Neuronal stem cell (in vitro differentiated cells): ENCODE data around the gene MBD3L2.
A peak's percentile ranks its signal among the peaks of the same experiment; 100 is the strongest.

ENCODE experiments used
- DNase-seq: peaks from one replicate; pipeline ENCODE4 v3.0.0-alpha.2; 2013; ENCODE audit warnings: low spot score
- H2AFZ ChIP-seq: one replicate; pipeline ENCODE4 v1.6.1; 2013; ENCODE audit warnings: mild to moderate bottlenecking, low read length, inconsistent platforms
- H2AK5ac ChIP-seq: 2 replicates; pipeline ENCODE4 v1.6.1; 2013; ENCODE audit warnings: low read depth, mild to moderate bottlenecking, inconsistent platforms, low read length, moderate library complexity, mixed read lengths
- H2BK120ac ChIP-seq: 2 replicates; pipeline ENCODE4 v1.6.1; 2013; ENCODE audit warnings: low read depth, mild to moderate bottlenecking, inconsistent platforms, low read length, moderate library complexity, mixed read lengths
- H2BK12ac ChIP-seq: one replicate; pipeline ENCODE4 v1.6.1; 2013; ENCODE audit warnings: low read length, inconsistent platforms
- H2BK15ac ChIP-seq: 2 replicates; pipeline ENCODE4 v1.6.1; 2013; ENCODE audit warnings: mild to moderate bottlenecking, low read length, inconsistent platforms, mixed read lengths
- H2BK5ac ChIP-seq: one replicate; pipeline ENCODE4 v1.6.1; 2013; ENCODE audit warnings: inconsistent platforms, mild to moderate bottlenecking, low read length, moderate library complexity
- H3K14ac ChIP-seq: one replicate; pipeline ENCODE4 v1.6.1; 2013; ENCODE audit warnings: low read length, inconsistent platforms
- H3K18ac ChIP-seq: 2 replicates; pipeline ENCODE4 v1.6.1; 2013; ENCODE audit warnings: low read length, inconsistent platforms
- H3K23ac ChIP-seq: 2 replicates; pipeline ENCODE4 v1.6.1; 2013; ENCODE audit warnings: low read depth, mild to moderate bottlenecking, mixed read lengths, low read length, inconsistent platforms; ENCODE audit not compliant: poor library complexity
- H3K27ac ChIP-seq: replicated peaks from 3 replicates; pipeline ENCODE4 v1.5.1; 2013; ENCODE audit warnings: low read length, inconsistent platforms
- H3K27me3 ChIP-seq, 3 experiments: 2 replicates each; pipeline ENCODE4 v1.6.1; 2013; ENCODE audit warnings: low read length in 3 of 3, mild to moderate bottlenecking in 2 of 3, inconsistent platforms in 1 of 3, low read depth in 1 of 3, mixed read lengths in 1 of 3, moderate library complexity in 1 of 3; ENCODE audit not compliant: control insufficient read depth in 3 of 3, insufficient read depth in 3 of 3
- H3K36me3 ChIP-seq, 2 donors: replicated peaks in 1 of 2; 2 replicates each; pipeline ENCODE4 v1.6.1; 2013; ENCODE audit warnings: low read length in 2 of 2; ENCODE audit not compliant: control insufficient read depth in 2 of 2, insufficient read depth in 2 of 2
- H3K4ac ChIP-seq: 2 replicates; pipeline ENCODE4 v1.6.1; 2013; ENCODE audit warnings: inconsistent platforms, mild to moderate bottlenecking, low read length, moderate library complexity
- H3K4me1 ChIP-seq, 2 donors: 1 replicate in 1 of 2; 2 replicates in 1 of 2; pipeline ENCODE4 v1.6.1; 2013; ENCODE audit warnings: low read length in 2 of 2, low read depth in 1 of 2; ENCODE audit not compliant: control insufficient read depth in 2 of 2, insufficient read depth in 1 of 2
- H3K4me2 ChIP-seq: one replicate; pipeline ENCODE4 v1.6.1; 2013; ENCODE audit warnings: mild to moderate bottlenecking, low read length, inconsistent platforms; ENCODE audit not compliant: insufficient read depth, poor library complexity, severe bottlenecking
- H3K4me3 ChIP-seq, 2 donors: 2 replicates each; pipeline ENCODE4 v1.5.1; 2013; ENCODE audit warnings: low read length in 2 of 2, mild to moderate bottlenecking in 2 of 2, inconsistent platforms in 1 of 2, moderate library complexity in 1 of 2
- H3K79me1 ChIP-seq: one replicate; pipeline ENCODE4 v1.6.1; 2013; ENCODE audit warnings: low read depth, mild to moderate bottlenecking, inconsistent platforms, low read length, moderate library complexity
- H3K9ac ChIP-seq: one replicate; pipeline ENCODE4 v1.6.1; 2013; ENCODE audit warnings: mild to moderate bottlenecking, low read depth, low read length, inconsistent platforms; ENCODE audit not compliant: poor library complexity
- H3K9me3 ChIP-seq, 2 donors: replicated peaks in 1 of 2; 2 replicates each; pipeline versions ENCODE3 to v1.6.1; 2013; ENCODE audit warnings: low read length in 2 of 2, mild to moderate bottlenecking in 2 of 2, inconsistent platforms in 1 of 2, low read depth in 1 of 2, mixed read lengths in 1 of 2, moderate library complexity in 1 of 2; ENCODE audit not compliant: control insufficient read depth in 2 of 2, insufficient read depth in 1 of 2
- H4K8ac ChIP-seq: one replicate; pipeline ENCODE4 v1.6.1; 2013; ENCODE audit warnings: low read depth, mild to moderate bottlenecking, inconsistent platforms, low read length, moderate library complexity
- H4K91ac ChIP-seq: one replicate; pipeline ENCODE4 v1.6.1; 2013; ENCODE audit warnings: low read length, low read depth, mild to moderate bottlenecking, inconsistent platforms; ENCODE audit not compliant: poor library complexity
- WGBS, 2 donors: extraction: QIAGEN DNeasy Blood & Tissue Kit; methylation state at CpG; one replicate each; pipeline ENCODE4 v1.1.7; 2013; ENCODE audit warnings: missing lambda C conversion rate in 2 of 2, mixed read lengths in 1 of 2; ENCODE audit not compliant: insufficient read length in 2 of 2, insufficient replicate concordance in 1 of 2; ENCODE audit errors: extremely low coverage in 2 of 2; 5-methylcytosine and 5-hydroxymethylcytosine counted together

MBD3L2 gene

GRCh38 chr19:7004313-7004931 lies 44.7 kb upstream of the MBD3L2 start:
- no peak overlapping the region for H3K4me3 ChIP-seq
- H3K79me1 ChIP-seq: no peaks in the 10 kb centered on the region
- no peak overlapping the region for H3K14ac ChIP-seq
- no peak overlapping the region for H2BK15ac ChIP-seq
- H2BK12ac ChIP-seq: no peak overlapping the region
- peaks cover 0 to 8% (median 0%) of the 10 kb centered on the region in 3 experiments for H3K27me3 ChIP-seq
- H3K27ac ChIP-seq: no peak overlapping the region
- H3K36me3 ChIP-seq: no peaks in the 10 kb centered on the region
- H3K4me1 ChIP-seq: no peaks in the 10 kb centered on the region
- H4K91ac ChIP-seq: no peak overlapping the region
- peaks cover 0 to 19% of the 10 kb centered on the region in 2 donors for H3K9me3 ChIP-seq
- H2AK5ac ChIP-seq: no peak overlapping the region
- no peak overlapping the region for H4K8ac ChIP-seq
- H3K4ac ChIP-seq: no peak overlapping the region
- peak overlapping the region; percentile 8 for H2AFZ ChIP-seq
- H3K23ac ChIP-seq: no peak overlapping the region
- no peak overlapping the region for H2BK120ac ChIP-seq
- no peak overlapping the region for H2BK5ac ChIP-seq
- WGBS, 2 donors: no CpG with 5 or more reads among the region's 18 CpGs
- no peak overlapping the region for H3K9ac ChIP-seq
- H3K18ac ChIP-seq: no peak overlapping the region
- DNase-seq: no peak
- no peak overlapping the region for H3K4me2 ChIP-seq

DNA sequence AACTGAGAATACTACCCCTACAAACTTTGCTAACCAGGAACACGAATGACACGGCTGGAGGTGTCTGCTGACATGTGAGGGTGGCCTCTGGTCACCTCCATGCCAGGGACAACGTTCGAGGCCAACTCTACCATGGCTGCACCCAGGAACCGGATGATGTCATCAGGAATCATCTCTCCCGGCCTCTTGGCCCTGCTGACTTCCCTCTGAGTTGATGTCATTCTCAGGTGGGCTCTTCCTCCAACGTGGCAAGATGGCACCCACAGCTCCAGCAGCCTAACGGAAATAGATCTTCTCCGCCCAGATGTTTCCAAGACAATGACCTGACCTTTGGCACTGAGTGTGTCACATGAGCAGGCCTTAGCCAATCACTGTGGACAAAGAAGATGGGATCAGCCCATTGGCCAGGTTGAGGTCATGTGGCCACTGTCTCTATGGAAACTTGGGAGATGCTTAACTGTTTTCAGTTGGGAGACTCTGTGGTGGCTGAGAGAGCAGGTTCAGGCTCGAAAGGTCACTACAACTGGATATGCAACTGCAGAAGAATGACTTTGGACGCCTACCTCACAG lies 42.9 kb upstream of the MBD3L2 start:
- no peak overlapping the region for H2BK120ac ChIP-seq
- no peak overlapping the region for H3K14ac ChIP-seq
- no peak overlapping the region for H3K18ac ChIP-seq
- H3K23ac ChIP-seq: no peak overlapping the region
- H2BK12ac ChIP-seq: no peak overlapping the region
- H2AFZ ChIP-seq: peak overlapping the region; percentile 53
- peaks cover 0 to 11% of the 10 kb centered on the region in 2 donors for H3K9me3 ChIP-seq
- H3K4ac ChIP-seq: no peak overlapping the region
- DNase-seq: no peak
- no peak overlapping the region for H2AK5ac ChIP-seq
- no peak overlapping the region for H3K4me2 ChIP-seq
- no CpG with 5 or more reads among the region's 11 CpGs for WGBS, 2 donors
- H3K4me1 ChIP-seq: no peaks in the 10 kb centered on the region
- no peak overlapping the region for H4K8ac ChIP-seq
- no peak overlapping the region for H2BK15ac ChIP-seq
- H3K9ac ChIP-seq: no peak overlapping the region
- H3K79me1 ChIP-seq: no peaks in the 10 kb centered on the region
- H4K91ac ChIP-seq: no peak overlapping the region
- H3K36me3 ChIP-seq: no peaks in the 10 kb centered on the region
- no peak overlapping the region for H2BK5ac ChIP-seq
- peaks cover 0 to 2% (median 0%) of the 10 kb centered on the region in 3 experiments for H3K27me3 ChIP-seq
- no peak overlapping the region for H3K4me3 ChIP-seq
- H3K27ac ChIP-seq: no peak overlapping the region

- H3K23ac ChIP-seq: no peak overlapping the region
- H4K8ac ChIP-seq: no peak overlapping the region
- no peaks in the 10 kb centered on the region for H3K79me1 ChIP-seq
- DNase-seq: no peak
- H3K4me3 ChIP-seq: no peak overlapping the region
- no peak overlapping the region for H3K14ac ChIP-seq
- no peak overlapping the region for H3K18ac ChIP-seq
- no peak overlapping the region for H3K9ac ChIP-seq
- no peak overlapping the region for H2AFZ ChIP-seq
- peaks cover 0 to 3% (median 0%) of the 10 kb centered on the region in 3 experiments for H3K27me3 ChIP-seq
- H2BK12ac ChIP-seq: no peak overlapping the region
- no peaks in the 10 kb centered on the region for H3K36me3 ChIP-seq
- no peaks in the 10 kb centered on the region for H3K4me1 ChIP-seq
- no peak overlapping the region for H2BK120ac ChIP-seq
- WGBS, 2 donors: no CpG with 5 or more reads among the region's 4 CpGs
- H2BK5ac ChIP-seq: no peak overlapping the region
- H3K9me3 ChIP-seq: peaks cover 0 to 14% of the 10 kb centered on the region in 2 donors
- H4K91ac ChIP-seq: no peak overlapping the region
- no peak overlapping the region for H3K4ac ChIP-seq
- H2AK5ac ChIP-seq: no peak overlapping the region
- no peak overlapping the region for H2BK15ac ChIP-seq
- no peak overlapping the region for H3K4me2 ChIP-seq
- no peak overlapping the region for H3K27ac ChIP-seq
These were observed 41.3 kb upstream of the MBD3L2 start for GRCh38 chr19:7007859-7008258.

GRCh38 chr19:7010722-7011593 lies 38.2 kb upstream of the MBD3L2 start:
- DNase-seq: no peak
- Histone ChIP-seq H4K8ac (no peak overlapping the region), H3K4me2 (no peak overlapping the region), H3K36me3 (no peaks in the 10 kb centered on the region), H2BK120ac (no peak overlapping the region), H2BK15ac (no peak overlapping the region), H3K79me1 (no peaks in the 10 kb centered on the region), H2BK12ac (no peak overlapping the region), H2AK5ac (no peak overlapping the region), H3K4ac (no peak overlapping the region), H3K14ac (no peak overlapping the region), H4K91ac (no peak overlapping the region), H3K18ac (no peak overlapping the region), H3K23ac (no peak overlapping the region), H3K9ac (no peak overlapping the region), H3K4me3 (no peak overlapping the region), H3K4me1 (no peaks in the 10 kb centered on the region), H3K27me3 (peaks cover 0 to 6% (median 0%) of the 10 kb centered on the region in 3 experiments), H3K9me3 (peaks cover 0 to 11% of the 10 kb centered on the region in 2 donors), H2AFZ (peak overlapping the region; percentile 71), H3K27ac (no peak overlapping the region), H2BK5ac (no peak overlapping the region)
- WGBS, 2 donors: no CpG with 5 or more reads among the region's 12 CpGs
